ENCODE results near the gene KCNJ6.

The KCNJ6 gene

DNA sequence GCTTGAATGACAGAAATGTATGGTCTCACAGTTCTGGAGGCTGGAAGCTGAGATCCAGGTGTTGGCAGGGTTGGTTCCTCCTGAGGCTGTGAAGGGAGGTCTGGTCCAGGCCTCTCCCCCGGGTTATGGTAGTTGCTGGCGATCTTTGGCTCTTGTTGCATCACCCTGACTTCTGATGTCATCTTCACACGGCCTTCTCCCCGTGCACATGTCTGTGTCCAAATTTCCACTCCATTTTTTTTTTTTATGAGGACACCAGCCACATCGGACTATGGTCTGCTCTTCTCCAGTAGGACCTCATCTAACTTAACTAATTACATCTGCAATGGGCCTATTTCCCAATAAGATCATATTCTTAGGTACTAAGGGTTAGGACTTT is 232.2 kb downstream of the KCNJ6 start:
- no peak for TF ChIP-seq ZNF70 (CRISPR knock-in tag; IDR thresholded peaks at IDR 0.05)
- TF ChIP-seq, protein P1, sequence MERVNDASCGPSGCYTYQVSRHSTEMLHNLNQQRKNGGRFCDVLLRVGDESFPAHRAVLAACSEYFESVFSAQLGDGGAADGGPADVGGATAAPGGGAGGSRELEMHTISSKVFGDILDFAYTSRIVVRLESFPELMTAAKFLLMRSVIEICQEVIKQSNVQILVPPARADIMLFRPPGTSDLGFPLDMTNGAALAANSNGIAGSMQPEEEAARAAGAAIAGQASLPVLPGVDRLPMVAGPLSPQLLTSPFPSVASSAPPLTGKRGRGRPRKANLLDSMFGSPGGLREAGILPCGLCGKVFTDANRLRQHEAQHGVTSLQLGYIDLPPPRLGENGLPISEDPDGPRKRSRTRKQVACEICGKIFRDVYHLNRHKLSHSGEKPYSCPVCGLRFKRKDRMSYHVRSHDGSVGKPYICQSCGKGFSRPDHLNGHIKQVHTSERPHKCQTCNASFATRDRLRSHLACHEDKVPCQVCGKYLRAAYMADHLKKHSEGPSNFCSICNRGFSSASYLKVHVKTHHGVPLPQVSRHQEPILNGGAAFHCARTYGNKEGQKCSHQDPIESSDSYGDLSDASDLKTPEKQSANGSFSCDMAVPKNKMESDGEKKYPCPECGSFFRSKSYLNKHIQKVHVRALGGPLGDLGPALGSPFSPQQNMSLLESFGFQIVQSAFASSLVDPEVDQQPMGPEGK (CRISPR knock-in tag; IDR thresholded peaks at IDR 0.05; ENCODE audit: borderline replicate concordance) = no peak
- TF ChIP-seq BACH2 (CRISPR knock-in tag; IDR thresholded peaks at IDR 0.05; ENCODE audit: borderline replicate concordance) = no peak
- TF ChIP-seq, protein P2, sequence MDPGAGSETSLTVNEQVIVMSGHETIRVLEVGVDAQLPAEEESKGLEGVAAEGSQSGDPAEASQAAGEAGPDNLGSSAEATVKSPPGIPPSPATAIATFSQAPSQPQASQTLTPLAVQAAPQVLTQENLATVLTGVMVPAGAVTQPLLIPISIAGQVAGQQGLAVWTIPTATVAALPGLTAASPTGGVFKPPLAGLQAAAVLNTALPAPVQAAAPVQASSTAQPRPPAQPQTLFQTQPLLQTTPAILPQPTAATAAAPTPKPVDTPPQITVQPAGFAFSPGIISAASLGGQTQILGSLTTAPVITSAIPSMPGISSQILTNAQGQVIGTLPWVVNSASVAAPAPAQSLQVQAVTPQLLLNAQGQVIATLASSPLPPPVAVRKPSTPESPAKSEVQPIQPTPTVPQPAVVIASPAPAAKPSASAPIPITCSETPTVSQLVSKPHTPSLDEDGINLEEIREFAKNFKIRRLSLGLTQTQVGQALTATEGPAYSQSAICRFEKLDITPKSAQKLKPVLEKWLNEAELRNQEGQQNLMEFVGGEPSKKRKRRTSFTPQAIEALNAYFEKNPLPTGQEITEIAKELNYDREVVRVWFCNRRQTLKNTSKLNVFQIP (CRISPR knock-in tag; IDR thresholded peaks at IDR 0.05; ENCODE audit: borderline replicate concordance, low read depth) = no peak
- TF ChIP-seq, protein P3, sequence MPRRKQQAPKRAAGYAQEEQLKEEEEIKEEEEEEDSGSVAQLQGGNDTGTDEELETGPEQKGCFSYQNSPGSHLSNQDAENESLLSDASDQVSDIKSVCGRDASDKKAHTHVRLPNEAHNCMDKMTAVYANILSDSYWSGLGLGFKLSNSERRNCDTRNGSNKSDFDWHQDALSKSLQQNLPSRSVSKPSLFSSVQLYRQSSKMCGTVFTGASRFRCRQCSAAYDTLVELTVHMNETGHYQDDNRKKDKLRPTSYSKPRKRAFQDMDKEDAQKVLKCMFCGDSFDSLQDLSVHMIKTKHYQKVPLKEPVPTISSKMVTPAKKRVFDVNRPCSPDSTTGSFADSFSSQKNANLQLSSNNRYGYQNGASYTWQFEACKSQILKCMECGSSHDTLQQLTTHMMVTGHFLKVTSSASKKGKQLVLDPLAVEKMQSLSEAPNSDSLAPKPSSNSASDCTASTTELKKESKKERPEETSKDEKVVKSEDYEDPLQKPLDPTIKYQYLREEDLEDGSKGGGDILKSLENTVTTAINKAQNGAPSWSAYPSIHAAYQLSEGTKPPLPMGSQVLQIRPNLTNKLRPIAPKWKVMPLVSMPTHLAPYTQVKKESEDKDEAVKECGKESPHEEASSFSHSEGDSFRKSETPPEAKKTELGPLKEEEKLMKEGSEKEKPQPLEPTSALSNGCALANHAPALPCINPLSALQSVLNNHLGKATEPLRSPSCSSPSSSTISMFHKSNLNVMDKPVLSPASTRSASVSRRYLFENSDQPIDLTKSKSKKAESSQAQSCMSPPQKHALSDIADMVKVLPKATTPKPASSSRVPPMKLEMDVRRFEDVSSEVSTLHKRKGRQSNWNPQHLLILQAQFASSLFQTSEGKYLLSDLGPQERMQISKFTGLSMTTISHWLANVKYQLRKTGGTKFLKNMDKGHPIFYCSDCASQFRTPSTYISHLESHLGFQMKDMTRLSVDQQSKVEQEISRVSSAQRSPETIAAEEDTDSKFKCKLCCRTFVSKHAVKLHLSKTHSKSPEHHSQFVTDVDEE (CRISPR knock-in tag; IDR thresholded peaks at IDR 0.05) = no peak
- TF ChIP-seq ZNF8 (CRISPR knock-in tag; IDR thresholded peaks at IDR 0.05) = no peak
- TF ChIP-seq, protein P4, sequence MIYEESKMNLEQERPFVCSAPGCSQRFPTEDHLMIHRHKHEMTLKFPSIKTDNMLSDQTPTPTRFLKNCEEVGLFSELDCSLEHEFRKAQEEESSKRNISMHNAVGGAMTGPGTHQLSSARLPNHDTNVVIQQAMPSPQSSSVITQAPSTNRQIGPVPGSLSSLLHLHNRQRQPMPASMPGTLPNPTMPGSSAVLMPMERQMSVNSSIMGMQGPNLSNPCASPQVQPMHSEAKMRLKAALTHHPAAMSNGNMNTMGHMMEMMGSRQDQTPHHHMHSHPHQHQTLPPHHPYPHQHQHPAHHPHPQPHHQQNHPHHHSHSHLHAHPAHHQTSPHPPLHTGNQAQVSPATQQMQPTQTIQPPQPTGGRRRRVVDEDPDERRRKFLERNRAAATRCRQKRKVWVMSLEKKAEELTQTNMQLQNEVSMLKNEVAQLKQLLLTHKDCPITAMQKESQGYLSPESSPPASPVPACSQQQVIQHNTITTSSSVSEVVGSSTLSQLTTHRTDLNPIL (CRISPR knock-in tag; IDR thresholded peaks at IDR 0.05; ENCODE audit: low read depth) = no peak
- no peak for TF ChIP-seq RARB (CRISPR knock-in tag; IDR thresholded peaks at IDR 0.05)
- no peak for TF ChIP-seq ISL1 (CRISPR knock-in tag; IDR thresholded peaks at IDR 0.05)
- no peak for TF ChIP-seq ARNTL (CRISPR knock-in tag; IDR thresholded peaks at IDR 0.05; ENCODE audit: borderline replicate concordance, low read depth)
- TF ChIP-seq PPARA (CRISPR knock-in tag; IDR thresholded peaks at IDR 0.05; ENCODE audit: borderline replicate concordance) = no peak
- ATAC-seq = no peak

DNA sequence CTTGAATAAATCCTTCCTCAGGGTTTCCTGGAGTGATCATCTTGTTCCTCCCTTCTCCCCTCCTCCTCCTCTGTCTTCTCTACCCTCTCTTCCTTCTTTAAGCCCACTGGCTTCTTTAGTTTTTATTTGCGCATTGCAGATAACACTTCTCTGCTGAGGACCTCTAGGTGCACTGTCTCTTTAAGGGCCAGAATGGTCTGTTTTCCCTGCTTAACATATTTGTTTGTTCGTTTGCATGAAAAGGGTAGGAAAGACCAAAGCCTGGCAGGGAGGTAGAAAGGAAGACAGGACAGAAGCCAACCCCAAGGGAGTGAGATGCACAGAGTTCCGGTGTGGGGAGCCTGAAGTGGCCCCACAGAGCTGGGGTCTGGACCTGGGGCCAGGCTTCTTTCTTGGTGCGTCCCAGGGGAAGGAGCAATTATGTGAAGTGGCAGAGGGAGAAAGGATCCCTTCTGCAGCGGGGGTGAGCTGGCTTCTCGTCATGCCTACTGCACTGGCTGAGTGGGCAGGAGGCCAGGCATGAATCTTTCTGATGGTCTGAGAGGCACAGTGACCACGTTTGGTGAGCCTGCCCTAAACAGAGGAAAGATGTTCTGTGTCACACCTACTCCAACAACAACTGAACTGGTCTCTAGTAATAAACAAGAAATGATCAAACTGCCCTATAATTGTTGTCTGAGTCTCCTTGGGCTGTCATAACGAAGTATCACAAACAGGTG is 232.7 kb downstream of the KCNJ6 start:
- ATAC-seq = no peak
- TF ChIP-seq RARB (CRISPR knock-in tag; IDR thresholded peaks at IDR 0.05) = no peak
- TF ChIP-seq, protein P3 (CRISPR knock-in tag; IDR thresholded peaks at IDR 0.05) = no peak
- no peak for TF ChIP-seq PPARA (CRISPR knock-in tag; IDR thresholded peaks at IDR 0.05; ENCODE audit: borderline replicate concordance)
- TF ChIP-seq ZNF70 (CRISPR knock-in tag; IDR thresholded peaks at IDR 0.05) = no peak
- TF ChIP-seq ZNF565 (CRISPR knock-in tag; conservative IDR thresholded peaks at IDR 0.05; ENCODE audit: low read depth) = no peak
- TF ChIP-seq, protein P2 (CRISPR knock-in tag; IDR thresholded peaks at IDR 0.05; ENCODE audit: borderline replicate concordance, low read depth) = no peak
- TF ChIP-seq BACH2 (CRISPR knock-in tag; IDR thresholded peaks at IDR 0.05; ENCODE audit: borderline replicate concordance) = no peak
- TF ChIP-seq ESRRG (CRISPR knock-in tag; IDR thresholded peaks at IDR 0.05) = no peak
- TF ChIP-seq, protein P5, sequence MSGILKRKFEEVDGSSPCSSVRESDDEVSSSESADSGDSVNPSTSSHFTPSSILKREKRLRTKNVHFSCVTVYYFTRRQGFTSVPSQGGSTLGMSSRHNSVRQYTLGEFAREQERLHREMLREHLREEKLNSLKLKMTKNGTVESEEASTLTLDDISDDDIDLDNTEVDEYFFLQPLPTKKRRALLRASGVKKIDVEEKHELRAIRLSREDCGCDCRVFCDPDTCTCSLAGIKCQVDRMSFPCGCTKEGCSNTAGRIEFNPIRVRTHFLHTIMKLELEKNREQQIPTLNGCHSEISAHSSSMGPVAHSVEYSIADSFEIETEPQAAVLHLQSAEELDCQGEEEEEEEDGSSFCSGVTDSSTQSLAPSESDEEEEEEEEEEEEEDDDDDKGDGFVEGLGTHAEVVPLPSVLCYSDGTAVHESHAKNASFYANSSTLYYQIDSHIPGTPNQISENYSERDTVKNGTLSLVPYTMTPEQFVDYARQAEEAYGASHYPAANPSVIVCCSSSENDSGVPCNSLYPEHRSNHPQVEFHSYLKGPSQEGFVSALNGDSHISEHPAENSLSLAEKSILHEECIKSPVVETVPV (CRISPR knock-in tag; IDR thresholded peaks at IDR 0.05) = no peak
- no peak for TF ChIP-seq CSDC2 (CRISPR knock-in tag; IDR thresholded peaks at IDR 0.05)

Measured in SK-N-SH treated with all-trans-retinoic acid at 6 μM for 48 hours (cell line).